HG03558 (cell line): ENCODE results near the gene LGALS9B.
"Not testable (repeated sequence)": the region's sequence is repeated elsewhere in the genome, so short reads cannot be mapped to it uniquely, and the experiment has no call there.

ENCODE experiments used
- ATAC-seq: cut with Tn5 transposase; IDR thresholded peaks from one replicate; pipeline ENCODE4 v1.9.1; 2021; ENCODE audit warnings: moderate number of reproducible peaks; ENCODE audit not compliant: unreplicated experiment; ENCODE audit errors: extremely low read depth

The LGALS9B gene

DNA sequence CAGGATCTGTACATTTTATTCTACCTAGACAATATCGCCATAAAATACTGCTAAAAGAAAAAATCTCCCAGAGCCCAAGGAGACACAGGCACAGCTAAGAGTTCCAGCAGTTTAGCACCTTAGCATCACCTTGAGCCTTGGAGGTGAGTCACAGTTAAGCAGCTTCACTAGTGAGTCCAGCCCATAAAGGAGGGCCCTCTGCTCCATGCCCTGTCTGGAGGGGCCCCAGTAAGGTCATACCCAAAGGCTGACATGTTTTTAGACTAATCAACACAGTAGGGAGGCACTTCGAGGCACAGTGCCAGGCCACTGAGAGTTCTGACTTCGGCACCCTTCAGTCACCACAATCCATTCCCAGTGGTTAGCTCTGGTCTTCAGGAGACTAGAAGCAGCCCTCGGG, 2.6 kb upstream of the LGALS9B start:
- ATAC-seq: not testable (repeated sequence)

DNA sequence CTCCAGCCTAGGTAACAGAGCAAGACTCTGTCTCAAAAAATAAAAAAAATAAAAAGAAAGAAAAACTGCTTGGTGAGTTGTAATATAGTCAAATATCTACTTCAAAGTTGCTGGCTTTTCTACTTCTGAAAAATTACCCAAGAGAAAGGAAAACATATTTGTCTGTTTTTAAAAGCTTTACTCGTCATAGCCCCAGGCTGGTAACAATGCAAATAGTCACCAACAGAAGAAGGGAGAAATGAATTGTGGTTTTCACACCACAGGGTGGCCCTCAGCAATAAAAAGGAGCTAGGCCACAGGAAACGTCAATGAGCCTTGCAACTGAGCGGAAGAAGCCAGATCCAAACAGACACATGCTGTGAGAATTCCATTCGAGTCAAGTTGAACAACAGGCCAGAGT, 1.8 kb upstream of the LGALS9B start:
- not testable (repeated sequence) for ATAC-seq

DNA sequence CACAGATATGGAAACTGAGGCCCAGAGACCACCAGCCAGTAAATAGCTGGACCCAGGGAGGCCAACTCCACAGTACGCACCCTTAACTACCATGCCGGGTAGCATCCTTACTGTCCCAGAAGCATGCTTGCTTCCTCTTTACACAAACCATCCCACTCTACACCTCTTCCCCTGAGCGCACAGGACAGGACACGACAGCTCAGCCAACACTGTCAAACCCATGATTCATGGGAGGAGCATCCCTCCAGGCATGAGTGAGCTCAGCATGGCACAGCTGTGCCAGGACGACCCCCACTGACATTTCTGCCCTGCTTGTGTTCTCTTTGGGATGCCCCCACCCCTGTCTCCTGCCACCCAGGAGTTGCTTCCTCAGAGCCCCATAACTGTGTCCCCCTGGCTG, 340 bp downstream of the LGALS9B start:
- ATAC-seq: not testable (repeated sequence)

DNA sequence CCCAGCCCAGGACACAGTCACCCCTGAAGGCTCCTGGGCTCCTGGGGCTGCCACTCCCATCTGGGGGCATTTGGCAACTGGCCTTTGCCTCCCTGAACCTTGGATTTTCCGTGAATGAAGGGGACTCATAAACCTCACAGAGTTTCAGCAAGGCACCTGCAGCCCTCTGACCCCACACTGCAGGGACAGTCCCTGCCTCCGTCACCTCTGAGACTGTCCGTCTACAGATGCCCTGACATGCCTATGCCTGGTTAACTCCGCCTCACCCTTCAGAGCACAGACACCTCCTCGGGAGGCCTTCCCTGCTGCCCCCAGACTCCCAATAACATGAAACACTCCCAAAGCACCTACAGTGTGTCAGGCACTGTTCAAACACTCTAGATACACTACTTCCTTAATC, 786 bp downstream of the LGALS9B start:
- not testable (repeated sequence) for ATAC-seq

DNA sequence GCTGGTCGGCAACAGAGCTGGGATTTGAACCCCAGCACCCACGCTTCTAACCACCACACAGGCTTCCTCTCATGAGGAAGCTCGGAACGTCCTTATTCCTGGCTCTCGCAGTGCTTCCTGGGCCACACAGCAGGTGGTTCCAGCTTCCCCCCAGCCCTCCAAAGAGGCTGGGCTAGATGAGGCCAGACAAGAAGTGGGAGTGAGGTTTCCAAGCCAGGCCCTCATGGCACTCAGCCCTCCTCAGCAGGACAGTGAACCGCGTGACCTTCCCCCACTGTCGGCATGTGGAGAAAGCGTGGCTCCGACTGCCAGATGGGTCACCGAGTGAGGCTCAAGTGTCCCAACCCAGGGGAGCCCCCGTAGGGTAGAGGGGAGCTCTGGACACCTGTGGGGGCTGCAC, 1.8 kb downstream of the LGALS9B start:
- ATAC-seq: not testable (repeated sequence)

DNA sequence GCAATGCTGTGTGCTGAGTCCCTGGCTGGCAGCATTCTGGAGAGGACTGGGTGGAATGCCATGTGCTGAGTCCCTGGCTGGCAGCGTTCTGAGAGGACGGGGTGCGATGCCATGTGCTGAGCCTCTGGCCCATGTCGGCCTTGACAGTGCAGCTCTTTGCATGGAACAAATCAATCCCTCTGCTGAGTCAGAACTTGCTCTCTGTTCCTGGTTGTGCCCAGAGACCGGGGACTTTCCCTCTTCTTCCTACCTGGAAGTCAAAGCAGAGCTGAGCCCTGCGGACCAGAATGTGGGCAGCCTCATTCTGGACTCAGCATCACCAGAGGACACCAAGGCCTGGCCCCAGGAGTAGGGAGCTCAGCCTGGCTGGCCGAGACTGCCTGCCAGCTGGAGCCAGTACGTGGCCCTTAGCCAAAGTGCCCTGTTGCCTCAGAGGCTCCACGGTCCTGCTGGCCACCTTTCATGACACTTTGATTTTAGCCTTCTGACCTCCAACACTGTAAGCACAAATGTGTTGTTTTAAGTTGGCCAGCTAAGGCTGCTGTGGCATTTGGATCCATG, 2.4 kb downstream of the LGALS9B start:
- not testable (repeated sequence) for ATAC-seq

DNA sequence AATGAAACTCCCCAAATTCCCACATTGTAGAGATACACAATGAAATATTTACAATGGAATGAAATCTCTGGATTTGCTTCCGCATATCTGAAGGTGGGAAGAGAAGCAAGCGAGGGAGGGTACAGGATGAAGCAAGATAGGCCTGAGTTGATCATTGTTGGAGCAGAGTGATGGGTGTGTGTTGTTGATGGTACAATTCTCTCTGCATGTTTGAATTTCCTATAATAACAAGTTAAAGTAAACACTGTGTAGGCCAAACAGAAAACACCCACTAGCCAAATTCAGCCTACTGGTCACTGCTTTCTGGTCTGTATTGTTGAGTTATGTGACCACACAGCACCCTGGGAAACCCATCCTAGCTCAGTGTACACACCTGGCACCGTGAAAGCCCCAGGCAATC, 5.2 kb downstream of the LGALS9B start:
- ATAC-seq: not testable (repeated sequence)

DNA sequence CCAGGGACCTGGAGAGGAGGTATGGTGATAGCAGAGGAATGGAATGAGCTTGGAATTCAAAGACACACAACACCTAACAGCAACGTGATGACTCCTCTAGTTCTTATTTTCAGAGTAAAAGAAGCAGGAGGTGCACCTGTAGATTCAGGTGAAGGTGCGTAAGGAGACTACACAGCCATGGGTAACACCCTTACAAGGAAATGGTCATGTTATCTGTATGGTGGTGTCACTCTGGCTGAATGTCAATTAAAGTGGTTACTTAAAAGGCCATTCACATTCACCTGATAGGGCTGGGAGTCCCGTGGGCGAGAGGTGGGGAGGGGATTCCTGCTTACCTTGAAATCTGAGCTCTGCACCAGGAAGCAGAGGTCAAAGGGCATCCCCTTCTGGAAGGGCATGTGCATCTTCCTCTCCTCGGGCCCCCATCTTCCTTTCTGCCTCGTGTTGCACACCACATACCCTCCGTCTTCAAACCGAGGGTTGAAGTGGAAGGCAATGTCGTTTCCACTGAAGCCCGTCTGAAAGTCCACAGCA, 9.4 kb downstream of the LGALS9B start:
- not testable (repeated sequence) for ATAC-seq

DNA sequence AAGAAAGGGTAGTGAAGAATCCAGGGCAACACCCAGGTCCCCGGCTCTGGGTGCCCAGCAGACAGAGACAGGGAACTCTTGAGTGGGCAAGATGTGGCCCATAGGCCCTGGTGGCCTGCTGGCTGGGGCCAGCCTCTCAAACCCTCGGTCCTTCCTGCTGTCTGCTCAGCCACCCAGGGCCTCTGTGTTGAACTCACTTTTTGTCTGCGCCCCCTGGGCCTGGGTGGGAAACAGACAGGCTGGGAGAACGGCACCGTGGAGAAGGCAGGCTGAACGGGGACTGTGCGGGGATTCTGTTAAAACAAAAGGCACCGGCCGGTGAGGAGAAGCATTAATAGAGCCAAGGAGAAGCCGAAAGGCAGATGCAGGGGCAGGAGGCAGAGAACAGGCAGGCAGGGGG, 12.2 kb downstream of the LGALS9B start:
- ATAC-seq: not testable (repeated sequence)

DNA sequence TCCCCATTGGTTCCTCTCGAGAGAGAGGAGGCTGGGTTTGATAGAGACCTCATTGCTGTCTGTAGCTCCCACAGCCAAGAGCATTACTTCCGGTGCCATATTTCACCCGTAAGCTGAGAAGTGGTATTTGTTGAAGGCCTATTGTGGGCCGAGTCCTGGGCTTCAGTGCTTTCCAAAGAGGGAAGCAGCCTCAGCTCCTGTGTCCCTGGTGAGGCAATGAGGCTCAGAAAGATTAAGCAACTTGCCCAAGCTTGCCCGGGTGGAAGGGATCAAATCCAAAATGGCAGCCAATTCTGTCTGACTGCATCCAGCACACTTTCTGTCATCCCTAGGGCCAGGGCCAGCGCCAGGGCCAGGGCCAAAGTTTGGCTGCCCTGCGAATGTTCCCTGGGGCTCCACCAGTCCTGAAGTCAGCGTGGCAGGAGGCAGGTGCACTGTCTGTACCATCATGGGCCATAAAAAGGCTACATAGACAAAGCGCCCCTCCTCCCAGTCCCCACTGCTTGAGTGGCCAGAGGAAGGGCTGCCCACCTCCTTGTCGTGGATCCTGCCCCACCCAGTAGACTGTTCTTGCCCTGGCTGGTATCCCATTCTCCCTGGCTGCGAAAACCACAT, 13.4 kb downstream of the LGALS9B start:
- not testable (repeated sequence) for ATAC-seq

DNA sequence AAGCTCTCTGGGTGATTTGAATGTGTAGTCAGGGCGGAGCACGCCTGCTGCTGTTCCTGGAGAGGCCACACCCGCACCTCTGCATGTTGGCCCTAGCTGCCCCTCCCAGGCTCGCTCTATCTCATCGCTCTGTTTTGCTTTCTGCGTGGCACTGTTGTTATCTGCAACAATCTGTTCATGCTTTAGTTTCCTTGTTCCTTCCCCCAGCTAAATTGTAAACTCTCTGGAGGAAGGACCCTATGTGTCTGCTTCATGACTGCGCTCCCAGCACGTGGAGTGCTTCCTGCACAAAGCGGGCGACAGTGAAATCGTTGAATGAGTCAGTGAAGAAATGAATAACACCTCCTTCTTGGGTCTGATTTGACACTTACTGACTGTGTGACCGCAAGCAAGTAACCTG, 16.5 kb downstream of the LGALS9B start:
- ATAC-seq: not testable (repeated sequence)

DNA sequence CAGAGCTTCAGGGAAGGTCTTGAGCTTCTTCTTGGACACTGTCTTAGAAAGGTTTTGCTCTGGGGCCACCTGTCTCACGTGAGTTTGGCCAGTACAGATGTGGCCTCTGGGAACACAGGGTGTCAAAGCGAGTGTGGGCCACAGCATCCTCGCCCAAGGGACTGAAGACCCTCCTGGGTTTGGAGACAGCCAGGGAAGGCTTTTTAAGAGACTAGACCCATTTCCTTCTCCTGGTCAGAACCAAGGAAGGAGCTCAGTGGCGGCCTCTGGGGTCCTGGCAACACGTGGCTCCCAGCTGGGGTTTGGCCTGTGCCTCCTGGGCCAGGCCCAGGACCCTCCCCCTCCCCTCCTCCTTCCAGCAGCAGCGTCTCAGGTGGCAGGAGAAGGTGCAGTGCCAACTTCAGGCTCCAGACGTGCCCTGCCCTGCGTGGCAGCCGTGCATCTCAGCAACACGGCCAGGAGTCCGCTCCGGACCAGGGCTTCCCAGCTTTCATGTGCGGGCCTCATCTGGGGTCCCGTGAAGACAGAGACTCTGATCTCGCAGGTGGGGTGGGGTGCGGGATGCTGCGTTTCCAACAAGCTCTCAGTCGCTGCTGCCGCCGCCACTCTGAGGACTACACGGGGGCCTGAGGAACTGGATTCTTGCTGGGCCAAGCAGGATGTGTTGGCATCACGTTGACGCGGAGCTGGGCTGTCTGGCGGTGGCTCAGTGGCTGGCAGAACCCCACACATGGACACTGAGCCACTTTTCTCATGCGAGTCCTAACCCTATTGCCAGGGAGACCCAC, 19.6 kb downstream of the LGALS9B start:
- ATAC-seq: not testable (repeated sequence)

DNA sequence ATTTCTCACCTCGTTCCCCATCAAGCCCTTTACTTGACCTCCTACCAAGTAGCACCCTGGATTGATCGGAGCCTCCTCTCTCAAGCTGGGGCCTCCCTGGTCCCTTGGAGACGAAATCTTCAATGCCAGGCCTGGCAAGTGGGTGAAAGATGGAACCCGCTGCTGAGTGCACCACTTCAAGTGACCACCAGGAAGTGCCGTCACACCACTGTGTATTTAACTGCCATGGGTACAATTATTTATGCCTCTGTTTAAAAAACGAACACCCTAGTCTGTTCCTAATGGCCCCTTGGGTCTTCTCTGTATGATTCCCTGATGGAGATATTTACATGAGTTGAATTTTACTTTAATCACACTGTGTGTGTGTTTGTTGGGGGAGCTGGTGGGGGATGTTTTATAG, 20.4 kb downstream of the LGALS9B start:
- ATAC-seq: not testable (repeated sequence)

DNA sequence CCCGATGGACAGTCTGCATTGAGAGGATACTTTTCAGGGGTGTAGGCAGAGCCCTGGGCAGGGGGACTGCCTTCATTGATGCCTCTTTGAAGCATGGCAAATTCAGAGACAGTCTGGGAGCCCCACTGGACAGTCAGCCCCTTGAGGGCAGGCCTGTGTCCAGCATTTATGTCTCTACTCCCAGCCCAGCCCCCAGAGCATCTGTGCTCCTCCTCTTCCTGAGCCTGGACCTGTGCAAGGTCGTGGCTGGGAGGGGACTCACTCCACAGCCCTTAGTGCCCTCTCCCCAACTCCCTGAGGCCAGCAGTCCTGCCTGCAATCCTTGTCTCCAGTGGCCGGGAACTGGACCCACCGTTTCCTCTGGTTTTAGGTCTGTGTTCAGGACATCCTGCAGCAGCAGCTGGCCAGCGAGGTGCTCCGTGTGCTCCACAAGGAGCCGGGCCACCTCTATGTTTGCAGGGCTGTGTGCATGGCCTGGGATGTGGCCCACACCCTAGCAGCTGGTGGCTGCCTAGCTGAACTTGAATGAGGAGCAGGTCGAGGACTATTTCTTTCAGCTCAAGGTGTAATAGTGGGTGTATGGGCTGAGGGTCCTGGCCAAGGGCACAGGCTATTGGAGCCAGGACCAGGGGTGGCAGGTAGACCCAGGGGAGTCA, 22.6 kb downstream of the LGALS9B start:
- not testable (repeated sequence) for ATAC-seq

DNA sequence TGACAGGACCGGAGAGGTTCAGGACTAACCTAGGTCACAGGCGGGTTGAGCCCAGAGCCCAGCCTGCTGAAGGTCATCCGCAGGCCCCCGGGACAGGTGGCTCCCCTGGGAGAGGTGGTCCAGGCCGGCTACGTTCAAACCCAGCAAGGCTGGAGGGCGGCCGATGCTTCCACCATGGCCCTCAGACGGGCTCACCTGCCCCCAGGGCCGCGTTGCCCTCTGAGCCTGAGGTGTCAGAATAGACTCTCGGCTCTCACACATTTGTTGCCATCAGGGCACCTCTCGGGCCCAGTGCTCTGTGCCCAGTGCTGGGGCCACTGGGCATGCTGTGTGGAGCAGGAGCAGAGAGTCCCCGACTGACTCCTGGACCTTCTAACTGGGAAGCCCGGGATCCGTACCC, 23.2 kb downstream of the LGALS9B start:
- ATAC-seq: not testable (repeated sequence)

DNA sequence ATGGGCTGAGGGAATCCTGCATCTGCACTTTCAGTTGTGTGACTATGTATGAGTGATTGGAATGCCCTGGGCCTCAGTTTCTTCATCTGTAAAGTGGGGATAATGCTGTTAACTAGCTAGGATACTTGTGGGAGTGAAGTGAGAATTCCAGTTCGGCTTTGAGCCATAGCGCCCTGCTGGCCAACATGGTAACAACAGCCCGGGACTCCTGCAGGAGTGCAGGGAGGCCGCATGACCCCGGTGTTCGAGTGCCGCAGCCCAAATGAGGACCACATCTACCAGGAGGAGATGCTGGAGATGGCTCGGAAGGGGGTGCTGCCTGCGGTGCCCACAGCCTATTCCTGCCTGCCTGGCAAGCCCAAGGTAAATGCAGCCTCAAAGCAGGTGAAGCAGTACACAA, 23.7 kb downstream of the LGALS9B start:
- not testable (repeated sequence) for ATAC-seq

DNA sequence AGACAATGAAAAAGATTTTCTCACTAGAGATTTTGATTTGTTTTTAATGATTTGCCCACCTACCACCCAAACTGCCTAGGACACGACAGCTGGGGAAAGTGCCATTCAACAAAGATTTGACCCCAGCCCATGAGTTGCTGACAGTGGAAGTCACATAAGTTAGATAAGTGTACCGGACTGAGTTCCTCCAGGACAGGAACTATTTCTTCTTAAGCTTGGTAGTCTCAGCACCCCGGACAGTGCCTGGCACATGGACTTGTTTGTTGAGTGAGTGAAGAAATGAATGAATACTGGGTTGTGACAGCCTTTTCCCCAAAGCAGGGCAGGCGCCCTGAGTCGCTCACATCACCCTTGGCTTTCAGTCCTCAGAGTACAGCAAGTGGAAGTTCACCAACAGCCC, 26.7 kb downstream of the LGALS9B start:
- ATAC-seq: not testable (repeated sequence)

DNA sequence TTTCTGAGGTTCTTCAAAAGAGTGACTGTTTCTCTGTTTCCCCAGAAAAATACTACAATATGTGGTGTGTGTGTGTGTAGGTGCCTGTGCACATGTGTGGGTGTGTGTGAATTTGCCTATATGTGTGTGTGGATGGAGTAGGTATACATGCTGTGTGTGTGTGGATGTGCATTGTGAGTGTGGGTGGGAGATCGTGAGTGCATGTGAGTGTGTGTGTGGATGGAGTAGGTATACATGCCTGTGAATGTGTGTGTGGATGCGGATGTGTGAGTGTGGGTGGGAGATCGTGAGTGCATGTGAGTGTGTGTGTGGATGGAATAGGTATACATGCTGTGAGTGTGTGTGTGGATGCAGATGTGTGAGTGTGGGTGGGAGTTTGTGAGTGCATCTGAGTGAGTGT, 32.2 kb downstream of the LGALS9B start:
- not testable (repeated sequence) for ATAC-seq

DNA sequence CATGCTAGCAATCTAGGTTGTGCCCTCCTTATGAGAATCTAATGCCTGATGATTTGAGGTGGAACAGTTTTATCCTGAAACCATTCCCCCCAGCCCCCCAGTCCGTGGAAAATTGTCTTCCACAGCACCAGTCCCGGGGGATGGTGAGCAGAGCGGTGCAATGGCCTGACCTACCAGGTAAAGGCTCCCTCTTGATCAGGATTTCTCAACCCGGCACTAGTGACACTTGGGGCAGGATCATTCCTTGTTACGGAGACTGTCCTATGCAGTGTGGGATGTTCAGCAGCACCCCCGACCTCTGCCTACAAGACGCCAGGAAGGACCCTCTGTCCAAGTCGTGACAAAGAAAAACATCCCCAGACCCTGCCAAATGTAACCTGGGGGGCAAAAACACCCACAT, 34.0 kb downstream of the LGALS9B start:
- ATAC-seq: not testable (repeated sequence)

DNA sequence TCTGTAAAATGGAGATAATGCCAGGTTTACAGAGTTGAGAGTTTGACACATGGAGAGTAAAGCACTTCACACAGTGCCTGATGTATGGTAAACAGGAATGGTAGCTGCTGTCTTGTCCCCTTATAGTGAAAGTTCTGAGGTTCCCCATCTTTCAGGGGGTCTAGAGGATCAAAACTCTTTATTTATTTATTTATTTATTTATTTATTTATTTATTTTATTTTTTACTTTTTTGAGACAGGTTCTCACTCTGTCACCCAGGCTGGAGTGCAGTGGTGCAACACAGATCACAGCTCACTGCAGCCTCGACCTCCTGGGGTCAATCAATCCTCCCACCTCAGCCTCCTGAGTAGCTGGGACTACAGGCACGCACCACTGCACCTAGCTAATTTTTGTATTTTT, 40.1 kb downstream of the LGALS9B start:
- not testable (repeated sequence) for ATAC-seq

DNA sequence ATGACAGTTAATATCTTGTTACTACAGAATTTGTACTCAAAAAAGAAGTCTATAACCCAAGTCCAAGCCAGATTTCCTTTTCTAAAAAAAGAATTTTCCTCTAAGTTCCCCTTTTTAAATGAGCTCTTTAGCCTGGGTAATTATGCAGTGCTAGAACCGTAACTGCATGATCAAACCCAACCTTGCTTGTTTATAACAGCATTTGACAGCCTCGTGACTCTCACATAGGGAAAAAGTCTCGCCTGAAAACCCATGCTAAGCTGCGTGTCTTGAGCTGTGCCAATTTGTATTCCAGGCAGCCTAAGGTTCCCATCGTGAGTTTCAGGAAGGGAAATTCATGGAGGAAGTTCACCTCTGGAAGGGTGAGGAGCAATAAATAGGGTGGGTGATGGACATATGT, 44.5 kb downstream of the LGALS9B start:
- not testable (repeated sequence) for ATAC-seq
